HepG2 (cell line): ENCODE measurements around the gene HSPA5. TPM values are rescaled to one million over a fixed set of nuclear protein-coding genes. Genes with fewer than 3 reads are reported as not detected.
A peak's percentile ranks its signal among the peaks of the same experiment; 100 is the strongest.

Source experiments
- CENPT ChIP-seq: sonication (generic); formaldehyde crosslinking; IDR thresholded peaks from 2 replicates; pipeline ENCODE4 v1.8.0; 2022; ENCODE audit warnings: low read depth, mild to moderate bottlenecking, moderate library complexity, missing genetic modification reagents
- DNMT3B ChIP-seq: conservative IDR thresholded peaks from 2 replicates; pipeline ENCODE4 v1.6.1; 2016; ENCODE audit warnings: missing biosample characterization, control low read depth
- DR1 ChIP-seq: sonication (generic); formaldehyde crosslinking; IDR thresholded peaks from 2 replicates; pipeline ENCODE4 v1.8.0; 2021; ENCODE audit warnings: mild to moderate bottlenecking, missing genetic modification reagents, inconsistent platforms
- ELF3 ChIP-seq: IDR thresholded peaks from 2 replicates; pipeline ENCODE4 v1.6.1; 2016; ENCODE audit warnings: missing genetic modification reagents, missing compliant biosample characterization
- ESRRA ChIP-seq: sonication (generic); formaldehyde crosslinking; IDR thresholded peaks from 2 replicates; pipeline ENCODE4 v1.5.1; 2020; ENCODE audit warnings: mild to moderate bottlenecking, low read depth, missing genetic modification reagents
- HMGXB4 ChIP-seq, 2 experiments: sonication (generic) in 1 of 2; formaldehyde crosslinking in 1 of 2; IDR thresholded peaks; 2 replicates each; pipeline versions ENCODE4 v1.4.0 to v1.6.1; 2018 to 2020; ENCODE audit warnings: missing genetic modification reagents in 2 of 2, borderline replicate concordance in 1 of 2, low read depth in 1 of 2, mild to moderate bottlenecking in 1 of 2, missing biosample characterization in 1 of 2
- MIER3 ChIP-seq: IDR thresholded peaks from 2 replicates; pipeline ENCODE4 v1.6.1; 2016; ENCODE audit warnings: missing compliant biosample characterization, borderline replicate concordance
- NR2F6 ChIP-seq, 2 experiments: IDR thresholded peaks; 2 replicates each; pipeline ENCODE4 v1.6.1; 2016; ENCODE audit warnings: antibody characterized with exemption in 1 of 2, mild to moderate bottlenecking in 1 of 2
- PCBP1 ChIP-seq: fragments of 200-400 bp; formaldehyde crosslinking; IDR thresholded peaks from 2 replicates; pipeline ENCODE4 v1.6.1; 2017; ENCODE audit warnings: mild to moderate bottlenecking, low read depth, low read length, borderline replicate concordance
- PLRG1 ChIP-seq: fragments of 450-650 bp; conservative IDR thresholded peaks from 2 replicates; pipeline ENCODE4 v1.6.1; 2016
- RNF219 ChIP-seq: sonication (generic); formaldehyde crosslinking; IDR thresholded peaks from 2 replicates; pipeline ENCODE4 v1.5.0; 2020; ENCODE audit warnings: mild to moderate bottlenecking, missing genetic modification reagents
- SMARCC2 ChIP-seq: fragments of 450-650 bp; IDR thresholded peaks from 2 replicates; pipeline ENCODE4 v1.6.1; 2017; ENCODE audit warnings: antibody characterized with exemption, mild to moderate bottlenecking
- ZGPAT ChIP-seq: IDR thresholded peaks from 2 replicates; pipeline ENCODE4 v1.6.1; 2016; ENCODE audit warnings: mild to moderate bottlenecking
- ZNF143 ChIP-seq: sonication (generic); formaldehyde crosslinking; IDR thresholded peaks from 2 replicates; pipeline ENCODE4 v1.4.0; 2020; ENCODE audit warnings: missing genetic modification reagents
- ZNF180 ChIP-seq: sonication (generic); formaldehyde crosslinking; IDR thresholded peaks from 2 replicates; pipeline ENCODE4 v1.4.0; 2020; ENCODE audit warnings: low read depth, missing genetic modification reagents, borderline replicate concordance
- ZNF20 ChIP-seq: sonication (generic); formaldehyde crosslinking; IDR thresholded peaks from 2 replicates; pipeline ENCODE4 v1.4.0; 2020; ENCODE audit warnings: mild to moderate bottlenecking, moderate library complexity, missing genetic modification reagents
- ZNF326 ChIP-seq: sonication (generic); formaldehyde crosslinking; IDR thresholded peaks from 2 replicates; pipeline ENCODE4 v1.4.0; 2020; ENCODE audit warnings: missing genetic modification reagents, borderline replicate concordance
- ZNF354B ChIP-seq: sonication (generic); formaldehyde crosslinking; IDR thresholded peaks from 2 replicates; pipeline ENCODE4 v1.8.0; 2022; ENCODE audit warnings: mild to moderate bottlenecking, missing genetic modification reagents
- ZNF432 ChIP-seq: sonication (generic); formaldehyde crosslinking; IDR thresholded peaks from 2 replicates; pipeline ENCODE4 v1.5.0; 2020; ENCODE audit warnings: missing genetic modification reagents, mild to moderate bottlenecking, borderline replicate concordance
- ZNF597 ChIP-seq: sonication (generic); formaldehyde crosslinking; IDR thresholded peaks from 2 replicates; pipeline ENCODE4 v1.5.0; 2020; ENCODE audit warnings: missing genetic modification reagents
- ZNF720 ChIP-seq: sonication (generic); formaldehyde crosslinking; IDR thresholded peaks from 2 replicates; pipeline ENCODE4 v1.4.0; 2020; ENCODE audit warnings: missing genetic modification reagents
- polyA plus RNA-seq, 8 experiments: library from polyadenylated mRNA; depleted of rRNA in 3 of 8; stranded (reverse) in 7 of 8; unstranded in 1 of 8; fragments of >200 nt; fragmentation: Illumina TruSeq in 4 of 8; extraction: Trizol in 4 of 8; gene quantifications; 2 replicates each; pipeline versions ENCODE4 v1.2.1 to v1.2.3, GENCODE V29; 2011 to 2016; ENCODE audit warnings: low read depth in 4 of 8, missing spikeins in 1 of 8, mixed read lengths in 1 of 8; ENCODE audit not compliant: insufficient read depth in 1 of 8
- total RNA-seq, 5 experiments: library from RNA; depleted of rRNA; stranded (reverse); fragments of >200 nt; fragmentation: Illumina TruSeq; extraction: Trizol; gene quantifications; 2 replicates each; pipeline ENCODE4 v1.2.3, GENCODE V29; 2016; ENCODE audit warnings: low read depth in 1 of 5
- TF ChIP-seq, protein P1 (sequence below): sonication (generic); formaldehyde crosslinking; IDR thresholded peaks from 2 replicates; pipeline ENCODE4 v1.8.0; 2022; ENCODE audit warnings: mild to moderate bottlenecking, missing genetic modification reagents, moderate library complexity

The HSPA5 gene
- total and polyA plus RNA-seq, 2 of the 13 experiments (the other 11 are each of a cell fraction or from before 2014, with no cell fraction given) = 201 to 206 TPM

DNA sequence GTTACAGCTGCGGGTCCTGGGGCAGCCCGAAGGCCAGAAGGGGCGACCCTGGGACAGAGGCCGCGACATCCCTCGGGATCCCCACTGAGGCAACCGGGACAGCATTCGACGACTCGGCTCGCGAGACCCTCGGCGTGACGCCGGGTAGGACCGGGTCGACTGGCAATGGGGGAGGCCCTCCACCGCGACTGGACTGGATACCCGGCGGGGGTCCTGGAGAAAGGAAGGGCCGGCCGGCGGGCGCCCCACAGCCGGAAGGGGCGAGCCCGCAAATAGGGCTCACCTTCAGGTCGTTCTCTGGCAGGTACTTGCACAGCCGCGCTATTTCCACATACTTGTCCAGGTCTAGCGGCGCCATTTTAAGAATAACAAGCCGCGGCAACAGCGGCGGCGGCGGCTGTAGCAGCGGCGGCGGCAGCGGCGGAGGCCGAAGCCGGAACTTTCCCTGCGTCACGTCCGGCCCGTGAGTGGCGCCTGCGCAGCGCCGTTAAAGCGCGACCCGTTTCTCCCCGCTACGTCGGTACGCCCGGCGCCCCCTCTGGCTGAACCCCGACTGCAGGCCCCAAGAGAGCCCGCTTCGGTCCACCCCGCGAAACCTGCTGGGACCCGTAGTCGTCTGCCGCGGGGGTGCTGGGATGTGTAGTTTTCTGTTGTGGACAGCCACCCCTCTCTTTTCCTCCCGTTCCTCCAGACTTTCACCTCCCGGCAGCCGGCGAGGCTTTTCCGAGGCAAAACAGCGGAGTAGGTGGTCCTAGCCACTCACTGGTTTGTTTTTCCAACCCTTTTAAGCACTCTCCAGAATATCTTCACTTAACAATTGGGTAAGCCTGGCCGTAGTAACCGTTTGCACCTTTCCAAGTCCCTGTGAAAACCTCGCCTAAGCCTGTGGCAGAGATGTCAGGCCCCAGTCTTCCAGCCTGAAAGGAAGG lies 51.5 kb downstream of the HSPA5 start, which contains the start of gene PPP6C (continued):
- TF ChIP-seq, protein P1, sequence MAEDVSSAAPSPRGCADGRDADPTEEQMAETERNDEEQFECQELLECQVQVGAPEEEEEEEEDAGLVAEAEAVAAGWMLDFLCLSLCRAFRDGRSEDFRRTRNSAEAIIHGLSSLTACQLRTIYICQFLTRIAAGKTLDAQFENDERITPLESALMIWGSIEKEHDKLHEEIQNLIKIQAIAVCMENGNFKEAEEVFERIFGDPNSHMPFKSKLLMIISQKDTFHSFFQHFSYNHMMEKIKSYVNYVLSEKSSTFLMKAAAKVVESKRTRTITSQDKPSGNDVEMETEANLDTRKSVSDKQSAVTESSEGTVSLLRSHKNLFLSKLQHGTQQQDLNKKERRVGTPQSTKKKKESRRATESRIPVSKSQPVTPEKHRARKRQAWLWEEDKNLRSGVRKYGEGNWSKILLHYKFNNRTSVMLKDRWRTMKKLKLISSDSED (CRISPR knock-in tag) = no peak
- TF ChIP-seq NR2F6 (IDR thresholded peaks at IDR 0.05) (no peak), NR2F6 (CRISPR knock-in tag; IDR thresholded peaks at IDR 0.05) (no peak), SMARCC2 (no peak), ZNF597 (CRISPR knock-in tag) (no peak), ZNF720 (CRISPR knock-in tag) (no peak), MIER3 (CRISPR knock-in tag) (peak; percentile 96; the same call in 1 of the 2 replicates), ZGPAT (peak; percentile 93), ZNF180 (CRISPR knock-in tag) (no peak), HMGXB4 (CRISPR knock-in tag; IDR thresholded peaks at IDR 0.05; ENCODE audit: borderline replicate concordance in 1 of 2, low read depth in 1 of 2) (peak; percentile 74 to 88), CENPT (CRISPR knock-in tag) (no peak), ZNF143 (CRISPR knock-in tag) (peak; percentile 97), PLRG1 (no peak), DR1 (CRISPR knock-in tag) (no peak), ZNF20 (CRISPR knock-in tag) (no peak), ZNF432 (no peak), PCBP1 (no peak), RNF219 (CRISPR knock-in tag) (0 out of 2 replicates have a peak, but pooled peaks have one; percentile 37), ZNF326 (CRISPR knock-in tag) (no peak), ZNF354B (no peak), DNMT3B (CRISPR knock-in tag) (no peak), ELF3 (CRISPR knock-in tag) (peak; percentile 79), ESRRA (CRISPR knock-in tag) (no peak)
